Mononuclear cell (primary cell): ENCODE measurements around the gene NFATC2. TPM values are rescaled to one million over a fixed set of nuclear protein-coding genes. Genes with fewer than 3 reads are reported as not detected.

Experiments
- H3K27me3 ChIP-seq: 2 replicates; pipeline ENCODE4 v1.6.0; 2011; ENCODE audit warnings: low read length, control low read depth; ENCODE audit not compliant: insufficient read depth
- H3K4me1 ChIP-seq: 2 replicates; pipeline ENCODE4 v1.5.1; 2011; ENCODE audit warnings: mild to moderate bottlenecking, low read length, control low read depth; ENCODE audit not compliant: insufficient read depth
- H3K4me3 ChIP-seq: 2 replicates; pipeline ENCODE4 v1.5.1; 2011; ENCODE audit warnings: mild to moderate bottlenecking, low read length, moderate library complexity
- H3K9me3 ChIP-seq: 2 replicates; pipeline ENCODE4 v1.5.1; 2011; ENCODE audit warnings: low read depth, mild to moderate bottlenecking, control low read depth, low read length
- total RNA-seq: library from RNA; depleted of rRNA; stranded (reverse); fragments of >200 nt; gene quantifications from one replicate; pipeline ENCODE4 v1.2.3, GENCODE V29; 2012

Gene NFATC2
- total RNA-seq, 1 donor: 12.2 TPM

DNA sequence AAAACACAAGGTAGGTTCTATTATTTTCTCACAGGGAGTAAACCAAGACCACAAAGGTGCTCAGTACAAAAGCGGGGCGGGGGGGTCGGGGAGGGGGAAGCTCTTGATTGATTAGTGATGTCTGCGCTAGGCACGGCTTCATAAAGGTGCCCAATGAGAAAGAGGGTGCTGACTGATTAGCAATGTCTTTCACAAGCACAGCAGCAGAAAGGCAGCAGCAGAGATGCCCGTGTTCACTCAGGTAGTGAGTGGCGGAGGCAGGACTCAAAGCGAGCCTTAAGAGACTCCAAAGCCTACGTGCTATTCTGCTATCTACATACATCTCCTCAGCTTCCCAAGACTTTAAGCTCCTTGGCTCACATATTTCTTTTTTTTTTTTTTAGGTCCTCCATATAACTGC, 20.3 kb downstream of the NFATC2 start:
- Histone ChIP-seq H3K9me3 (no peaks in the 10 kb centered on the region), H3K4me1 (peaks cover 29% of the 10 kb centered on the region), H3K27me3 (no peaks in the 10 kb centered on the region), H3K4me3 (no peak overlapping the region)

DNA sequence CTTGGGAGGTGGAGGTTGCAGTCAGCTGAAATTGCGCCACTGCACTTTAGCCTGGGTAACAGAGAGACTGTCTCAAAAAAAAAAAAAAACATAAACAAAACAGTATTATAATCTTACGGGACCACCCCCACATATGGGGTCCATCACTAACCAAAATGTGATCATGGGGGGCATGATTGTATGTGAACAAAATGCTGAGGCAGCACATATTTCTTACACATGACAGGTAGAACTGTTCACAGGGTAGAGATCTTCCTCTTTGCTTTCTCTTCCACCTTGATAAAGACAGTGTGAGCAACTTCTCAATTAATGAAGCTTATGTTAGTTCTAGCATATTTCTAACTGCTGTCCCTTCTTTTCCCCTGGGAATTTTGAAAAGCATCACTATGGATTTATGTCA, 24.7 kb downstream of the NFATC2 start:
- no peak overlapping the region for H3K4me3 ChIP-seq
- H3K27me3 ChIP-seq: no peaks in the 10 kb centered on the region
- peaks cover 23% of the 10 kb centered on the region for H3K4me1 ChIP-seq
- no peaks in the 10 kb centered on the region for H3K9me3 ChIP-seq

DNA sequence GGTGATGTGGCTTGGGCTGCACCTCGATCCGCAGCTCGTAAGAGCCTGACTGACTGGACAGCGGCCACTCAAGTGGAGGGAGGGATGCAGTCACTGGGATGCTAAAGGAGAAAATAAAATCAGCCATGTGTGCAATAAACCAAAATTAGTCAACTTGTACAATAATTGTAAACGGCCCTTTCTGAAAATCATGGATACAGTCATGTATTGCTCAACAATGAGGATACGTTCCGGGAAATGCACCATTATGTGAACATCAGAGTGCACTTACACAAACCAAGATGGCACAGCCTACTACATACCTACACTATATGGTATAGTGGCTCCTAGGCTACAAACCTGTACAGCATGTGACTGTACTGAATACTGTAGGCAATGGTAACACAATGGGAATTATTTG, 25.7 kb downstream of the NFATC2 start:
- no peak overlapping the region for H3K4me3 ChIP-seq
- H3K4me1 ChIP-seq: peaks cover 31% of the 10 kb centered on the region
- H3K9me3 ChIP-seq: no peaks in the 10 kb centered on the region
- no peaks in the 10 kb centered on the region for H3K27me3 ChIP-seq

DNA sequence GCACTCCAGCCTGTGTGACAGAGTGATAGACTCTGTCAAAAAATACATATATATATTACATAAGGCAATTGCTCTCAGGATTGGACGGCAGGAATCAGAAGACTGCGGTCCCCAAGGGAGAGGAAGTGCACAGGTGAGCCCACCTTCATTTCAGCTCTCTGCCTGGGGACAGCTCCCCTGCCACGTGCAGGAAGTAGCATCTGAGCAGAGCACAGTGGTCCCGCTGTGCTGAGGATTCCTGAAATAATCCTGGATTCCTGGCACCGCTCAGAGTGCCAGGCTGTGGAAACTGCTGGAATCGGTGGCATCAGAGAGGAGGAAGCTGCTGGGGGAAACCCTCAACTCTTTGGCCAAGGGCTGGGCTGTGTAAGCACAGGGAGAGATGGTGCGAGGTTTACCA, 27.7 kb downstream of the NFATC2 start:
- peaks cover 41% of the 10 kb centered on the region for H3K4me1 ChIP-seq

DNA sequence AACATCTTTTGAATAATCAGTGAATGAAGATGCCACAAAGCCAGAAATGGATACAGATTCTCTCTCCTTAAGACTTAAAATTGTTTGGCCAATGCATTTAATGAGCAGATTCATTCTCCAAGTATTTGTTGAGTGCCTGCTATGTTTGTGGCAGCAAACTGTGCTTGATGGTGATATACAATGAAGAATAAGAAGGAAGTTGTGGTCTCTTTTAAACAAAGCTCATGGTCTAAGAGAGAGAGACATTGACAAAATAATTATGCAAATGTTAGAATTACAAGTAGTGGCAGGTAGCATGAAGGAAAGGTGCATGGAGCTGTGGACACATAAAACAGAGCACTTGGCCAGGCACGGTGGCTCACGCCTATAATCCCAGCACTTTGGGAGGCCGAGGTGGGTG, 28.3 kb downstream of the NFATC2 start:
- Histone ChIP-seq H3K27me3 (no peaks in the 10 kb centered on the region), H3K4me1 (peaks cover 41% of the 10 kb centered on the region), H3K9me3 (no peaks in the 10 kb centered on the region), H3K4me3 (no peak overlapping the region)

More for the DNA sequence above, 27.7 kb downstream of the NFATC2 start:
- H3K27me3 ChIP-seq: no peaks in the 10 kb centered on the region
- no peaks in the 10 kb centered on the region for H3K9me3 ChIP-seq
- H3K4me3 ChIP-seq: no peak overlapping the region

DNA sequence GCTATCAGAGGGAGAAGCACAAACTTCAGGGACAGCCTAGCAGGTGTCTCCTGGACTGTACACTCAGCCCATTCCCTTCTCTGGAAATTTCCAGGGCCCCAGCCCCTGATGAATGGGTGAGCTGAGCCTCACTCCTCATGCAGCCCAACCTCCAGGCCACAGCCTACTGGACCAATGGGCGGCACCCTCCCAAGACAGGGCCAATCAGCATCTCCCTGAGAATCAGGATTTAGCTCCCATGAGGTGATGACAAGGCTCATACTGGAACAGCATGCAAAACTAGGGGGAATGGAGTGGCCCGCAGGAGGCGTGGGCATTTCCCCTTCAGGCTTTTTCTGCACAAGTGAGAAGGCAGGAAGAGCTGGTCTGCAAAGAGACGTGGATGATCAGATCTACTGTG, 29.0 kb downstream of the NFATC2 start:
- H3K9me3 ChIP-seq: no peaks in the 10 kb centered on the region
- no peaks in the 10 kb centered on the region for H3K27me3 ChIP-seq
- H3K4me3 ChIP-seq: no peak overlapping the region
- H3K4me1 ChIP-seq: peaks cover 41% of the 10 kb centered on the region

DNA sequence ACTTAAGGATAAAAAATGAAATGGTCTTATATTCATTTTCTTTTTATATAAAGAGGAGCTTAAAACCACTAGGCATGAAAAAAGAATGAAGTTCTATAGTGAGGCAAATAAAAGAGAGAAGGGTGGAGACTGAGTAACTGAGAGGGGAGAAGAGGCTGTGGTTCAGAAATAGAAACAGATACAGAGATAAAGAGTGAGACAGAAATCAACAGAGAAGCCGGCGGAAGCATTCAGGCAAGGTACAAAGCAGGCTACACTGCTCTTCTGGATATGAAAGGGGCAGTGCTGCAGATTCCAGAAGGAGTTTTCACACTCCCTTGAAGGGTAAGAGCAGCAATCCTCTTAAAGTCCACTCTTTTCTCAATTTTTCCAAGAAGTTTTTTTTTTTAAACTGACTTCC, 29.9 kb downstream of the NFATC2 start:
- Histone ChIP-seq H3K4me3 (no peak overlapping the region), H3K9me3 (no peaks in the 10 kb centered on the region), H3K27me3 (no peaks in the 10 kb centered on the region), H3K4me1 (peaks cover 45% of the 10 kb centered on the region)

DNA sequence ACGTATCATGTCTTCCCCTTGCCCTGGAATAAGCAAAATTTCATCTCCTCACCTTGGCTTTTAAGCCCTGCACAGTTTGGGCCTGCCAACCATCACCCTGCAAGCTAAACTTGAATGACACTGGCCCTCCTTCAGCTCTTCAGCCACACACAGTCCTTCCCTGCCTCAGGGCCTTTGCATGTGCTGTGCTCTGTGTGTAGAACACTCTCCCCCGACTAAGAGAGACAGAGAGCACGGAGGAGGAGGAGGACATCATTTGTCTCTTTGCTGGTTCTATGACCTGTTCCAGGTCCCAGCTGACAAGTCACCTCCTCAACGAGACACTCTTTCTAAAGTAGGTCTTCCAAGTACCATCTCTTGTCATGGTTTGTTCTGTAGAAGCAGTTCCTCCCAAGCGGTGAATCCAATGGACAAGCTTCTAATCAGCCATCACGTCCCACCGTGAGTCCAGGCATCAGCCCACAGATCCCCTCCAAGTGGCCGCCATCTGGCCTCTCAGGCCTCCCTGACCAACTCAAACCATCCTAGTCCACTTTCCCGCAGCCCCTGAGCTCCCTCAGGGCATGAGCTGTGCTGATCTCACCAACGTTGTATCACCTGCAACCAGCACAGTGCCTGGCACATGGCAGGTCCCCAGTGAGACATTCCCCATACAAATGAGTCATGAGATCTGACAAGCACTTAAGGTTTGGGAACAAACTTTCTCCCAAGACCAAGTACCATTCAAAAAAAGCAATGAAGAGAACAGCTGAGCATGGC, 30.5 kb downstream of the NFATC2 start:
- H3K4me3 ChIP-seq: no peak overlapping the region
- no peaks in the 10 kb centered on the region for H3K27me3 ChIP-seq
- H3K4me1 ChIP-seq: peaks cover 49% of the 10 kb centered on the region
- H3K9me3 ChIP-seq: no peaks in the 10 kb centered on the region

DNA sequence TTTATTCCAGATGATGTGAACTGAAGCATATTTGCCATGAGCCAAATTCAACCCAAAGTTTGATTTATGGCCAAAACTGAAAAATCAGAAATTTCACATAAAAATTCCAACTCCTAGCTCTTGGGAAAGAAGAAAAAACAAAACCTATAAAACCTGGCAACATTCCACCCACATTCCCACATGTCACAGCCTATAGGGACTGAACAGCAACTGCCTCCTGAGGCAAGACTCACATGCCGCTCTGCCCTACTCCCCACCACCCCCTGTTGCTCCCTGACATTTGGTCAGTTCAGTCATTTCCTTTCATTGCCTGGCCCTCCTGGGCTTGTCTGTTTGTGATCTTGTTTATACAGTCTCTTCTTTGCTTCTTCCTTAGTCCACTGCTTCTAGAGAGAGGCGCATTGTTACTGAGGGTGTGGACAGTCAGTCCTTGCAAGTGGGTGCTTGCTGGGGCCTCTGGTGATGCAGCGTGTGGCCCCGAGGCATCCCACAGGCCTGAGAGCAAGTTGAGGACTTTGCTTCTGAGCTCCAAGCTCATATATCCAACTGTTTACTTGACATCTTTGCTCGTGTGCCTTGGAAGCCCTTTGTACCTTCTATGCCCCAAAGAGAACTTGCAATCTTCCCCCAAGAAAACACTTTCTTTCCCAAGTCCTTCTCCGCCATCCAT, 31.4 kb downstream of the NFATC2 start:
- H3K4me1 ChIP-seq: peaks cover 56% of the 10 kb centered on the region
- H3K4me3 ChIP-seq: no peak overlapping the region
- H3K27me3 ChIP-seq: no peaks in the 10 kb centered on the region
- no peaks in the 10 kb centered on the region for H3K9me3 ChIP-seq

DNA sequence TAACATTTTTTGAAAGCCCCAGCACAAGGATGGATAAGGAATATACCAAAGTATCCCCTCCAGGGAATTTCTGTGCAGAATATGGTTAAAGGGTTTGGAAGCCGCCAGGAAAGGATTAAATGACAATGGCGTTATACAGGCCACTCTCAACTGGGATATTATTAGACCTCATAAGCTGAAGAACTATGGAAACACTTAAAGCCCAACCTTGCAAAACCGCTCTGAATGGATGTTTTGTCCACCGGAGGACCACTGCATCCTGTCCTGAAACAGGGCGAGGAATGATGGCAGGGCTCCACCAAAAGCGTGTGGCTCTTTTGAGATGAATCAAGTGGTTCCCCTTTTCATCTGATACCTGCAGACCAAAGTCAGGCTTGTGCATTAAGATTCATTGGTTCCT, 32.4 kb downstream of the NFATC2 start:
- Histone ChIP-seq H3K27me3 (no peaks in the 10 kb centered on the region), H3K9me3 (no peaks in the 10 kb centered on the region), H3K4me3 (no peak overlapping the region), H3K4me1 (peaks cover 57% of the 10 kb centered on the region)

DNA sequence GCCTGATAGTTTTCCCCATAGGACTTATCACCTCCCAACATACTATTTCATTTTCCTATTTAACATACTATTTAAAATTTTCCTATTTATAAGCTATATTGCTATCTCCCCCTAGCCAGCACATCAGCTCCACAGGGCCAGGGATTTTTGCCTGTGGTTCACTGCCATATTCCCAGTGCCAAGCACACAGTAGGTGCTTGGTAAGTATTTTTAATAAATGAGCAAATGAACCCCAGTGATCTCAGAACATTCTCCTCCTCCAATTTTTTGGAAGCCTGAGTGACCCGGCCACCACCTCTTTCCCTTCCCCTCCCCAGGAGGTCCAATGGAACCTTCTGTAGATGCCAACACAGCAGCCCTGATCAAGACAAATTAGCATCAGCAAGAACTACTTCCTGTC, 33.3 kb downstream of the NFATC2 start:
- no peaks in the 10 kb centered on the region for H3K9me3 ChIP-seq
- peaks cover 55% of the 10 kb centered on the region for H3K4me1 ChIP-seq
- no peaks in the 10 kb centered on the region for H3K27me3 ChIP-seq
- no peak overlapping the region for H3K4me3 ChIP-seq

DNA sequence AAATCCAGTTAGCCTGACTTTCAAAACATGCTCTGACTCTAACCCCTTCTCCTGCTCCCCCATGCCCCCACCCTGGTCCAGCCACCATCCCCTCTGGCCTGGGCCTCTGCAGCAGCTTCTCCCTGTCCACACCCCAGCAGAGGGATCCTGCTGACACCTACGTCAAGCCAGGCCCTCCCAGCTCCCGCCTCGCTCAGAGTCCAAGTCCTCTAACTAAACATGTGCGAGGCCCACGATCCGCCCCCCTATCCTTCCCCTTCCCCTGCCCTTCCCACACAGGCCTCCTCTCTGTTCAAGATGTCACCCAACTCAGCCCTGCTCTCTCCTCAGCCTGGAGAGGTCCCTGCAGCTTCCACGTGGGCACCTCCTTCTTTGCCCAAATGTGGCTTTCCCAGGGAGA, 33.7 kb downstream of the NFATC2 start:
- peaks cover 56% of the 10 kb centered on the region for H3K4me1 ChIP-seq
- H3K27me3 ChIP-seq: no peaks in the 10 kb centered on the region
- no peak overlapping the region for H3K4me3 ChIP-seq
- no peaks in the 10 kb centered on the region for H3K9me3 ChIP-seq

DNA sequence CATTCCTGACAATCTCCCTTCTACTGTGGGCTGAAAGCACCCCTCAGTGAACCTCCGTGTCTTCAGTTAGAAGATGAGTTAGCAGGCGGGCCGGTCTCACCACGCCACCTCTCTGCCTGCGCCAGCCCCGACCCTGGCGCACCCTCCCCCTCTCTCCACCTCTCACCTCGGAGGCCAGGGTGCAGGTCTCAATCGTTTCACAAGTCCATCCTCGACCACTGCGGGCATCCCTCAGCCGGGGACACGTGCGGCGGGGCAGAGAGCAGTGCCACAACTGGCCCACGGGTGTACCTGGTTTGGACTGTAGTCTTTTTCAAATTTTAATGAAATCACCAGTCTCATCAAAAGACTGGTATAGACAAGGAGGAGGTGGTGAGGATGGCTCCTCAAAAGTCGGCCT, 34.4 kb downstream of the NFATC2 start:
- Histone ChIP-seq H3K4me1 (peaks cover 54% of the 10 kb centered on the region), H3K27me3 (no peaks in the 10 kb centered on the region), H3K9me3 (no peaks in the 10 kb centered on the region), H3K4me3 (no peak overlapping the region)

DNA sequence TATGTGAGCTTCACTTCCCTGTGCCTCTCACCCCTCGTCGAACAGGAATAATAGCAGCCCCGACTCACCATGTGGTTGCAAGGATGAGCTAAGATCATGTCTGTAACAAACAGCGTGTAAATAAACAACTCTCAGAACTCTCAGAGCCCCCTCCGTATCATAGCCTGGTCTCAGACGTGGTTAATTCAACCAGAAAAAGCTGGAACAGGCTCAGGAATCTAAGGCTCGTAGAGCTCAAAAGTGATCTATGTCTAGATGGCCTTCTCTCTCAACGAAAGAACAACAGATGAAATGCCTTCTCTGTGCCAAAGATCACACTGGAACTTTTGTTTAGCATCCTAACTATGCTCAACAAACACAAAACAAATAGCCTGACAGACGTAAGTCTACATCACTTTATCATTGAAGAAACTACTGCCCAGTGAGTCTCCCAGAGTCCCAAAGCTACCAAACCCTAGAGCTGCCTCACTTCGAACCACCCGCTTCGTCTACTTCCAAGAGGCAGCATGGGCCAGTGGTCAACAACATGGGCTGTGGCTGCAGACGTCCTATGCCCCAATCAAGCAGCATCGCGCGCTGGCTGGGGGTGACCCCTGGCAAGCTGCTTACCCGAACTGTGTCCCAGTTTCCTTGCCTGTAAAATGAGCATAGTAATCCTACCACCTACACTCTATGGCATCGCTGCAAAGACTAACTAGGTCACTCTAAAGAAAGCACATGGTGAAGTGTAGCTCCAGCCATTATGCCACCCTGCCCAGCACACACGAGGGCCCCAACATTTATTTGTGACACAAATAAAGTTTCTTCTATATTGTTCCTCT, 35.1 kb downstream of the NFATC2 start:
- Histone ChIP-seq H3K9me3 (no peaks in the 10 kb centered on the region), H3K27me3 (no peaks in the 10 kb centered on the region), H3K4me1 (peaks cover 48% of the 10 kb centered on the region), H3K4me3 (no peak overlapping the region)

DNA sequence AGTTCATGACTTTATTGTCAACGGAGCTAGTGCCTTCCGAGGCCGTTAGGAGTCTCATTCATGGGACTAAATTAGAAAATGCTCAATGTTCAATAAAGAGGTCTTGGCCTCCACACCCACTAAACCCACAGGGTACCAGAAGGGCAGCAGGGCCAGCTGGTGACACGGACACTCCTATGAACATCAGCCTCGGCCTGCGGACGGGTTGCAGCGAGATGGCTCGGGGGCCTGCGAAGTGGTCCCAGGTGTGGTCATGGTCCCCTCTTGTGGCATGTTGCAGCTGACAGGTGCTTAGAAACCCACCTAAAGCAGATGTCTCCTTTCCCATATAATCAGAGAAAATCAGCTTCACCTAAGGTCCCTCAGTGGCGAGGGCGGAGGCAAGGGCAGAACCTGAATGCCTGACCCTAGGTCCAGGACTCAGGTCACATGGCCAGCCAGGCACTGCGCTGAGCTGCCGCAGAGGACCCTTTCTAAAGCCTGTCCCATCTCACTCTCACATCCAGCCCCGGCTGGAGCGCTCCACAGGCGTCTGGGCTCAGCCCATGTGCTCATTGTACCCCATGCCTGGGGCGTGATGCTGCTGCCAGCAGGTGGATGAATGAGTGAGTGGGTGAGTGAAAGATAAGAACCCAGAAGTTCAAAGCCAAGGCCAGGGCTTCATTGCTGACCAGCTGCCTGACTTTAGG, 35.8 kb downstream of the NFATC2 start:
- no peak overlapping the region for H3K4me3 ChIP-seq
- H3K9me3 ChIP-seq: no peaks in the 10 kb centered on the region
- no peaks in the 10 kb centered on the region for H3K27me3 ChIP-seq
- H3K4me1 ChIP-seq: peaks cover 46% of the 10 kb centered on the region
